ENCODE measurements around the gene MIEN1. TPM values are rescaled to one million over a fixed set of nuclear protein-coding genes. Genes with fewer than 3 reads are reported as not detected.
"Not testable (repeated sequence)": the region's sequence is repeated elsewhere in the genome, so short reads cannot be mapped to it uniquely, and the experiment has no call there.

Gene MIEN1
- total RNA-seq, 2 experiments from 2014 or later = 35.2 to 36.5 TPM

DNA sequence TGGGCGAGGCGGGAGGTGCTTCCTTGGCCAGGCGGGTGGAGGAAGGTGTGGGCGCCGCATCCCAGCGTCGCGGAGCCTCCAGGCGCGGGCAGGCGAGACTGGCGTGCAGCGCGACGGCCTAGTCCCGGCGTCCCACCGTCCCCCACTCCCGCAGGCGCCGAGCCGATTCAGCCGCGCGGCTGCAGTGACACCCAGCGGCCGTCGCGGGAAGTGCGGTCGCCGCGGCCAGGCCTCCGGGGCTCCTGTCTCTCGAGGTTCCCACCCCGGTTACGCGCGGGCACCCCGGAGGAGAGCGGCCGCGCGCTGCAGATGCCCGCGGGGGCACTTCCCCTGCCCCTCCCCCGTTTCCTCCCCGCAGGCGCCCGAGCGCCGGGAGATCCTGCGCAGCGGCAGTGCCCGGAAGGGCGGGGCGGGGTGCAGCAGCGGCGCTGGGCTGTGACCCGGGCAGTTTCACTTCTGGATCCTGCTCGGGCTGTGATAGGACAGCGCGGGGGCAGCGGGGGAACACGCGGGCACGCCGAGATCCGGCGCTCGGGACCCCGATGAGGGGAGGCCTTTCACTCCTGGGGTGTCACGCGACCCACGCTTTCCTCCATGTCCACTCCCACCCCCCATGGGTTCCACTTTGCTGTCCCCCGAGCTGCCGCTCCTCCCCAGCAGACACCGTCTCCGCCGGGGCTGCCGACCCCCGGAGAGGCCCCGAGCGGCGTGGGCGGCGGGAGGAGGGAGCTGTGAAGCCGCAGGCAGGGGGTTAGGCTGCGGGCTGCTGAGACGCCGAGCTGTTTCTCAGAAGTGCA, 24.0 kb upstream of the MIEN1 start:
- H3K4me1 Mint-ChIP-seq (ENCODE audit: low read depth) = peaks cover 59% of the 10 kb centered on the region
- intact Hi-C loops (cut with micrococcal nuclease) = loop anchor here (1.0 to 5.0 kb wide), 12 partner anchors 16 to 352 kb away; partner anchors contain the start of genes CDK12, FBXL20, IKZF3 and MIEN1
- H3K9me3 Mint-ChIP-seq = no peaks in the 10 kb centered on the region
- no peaks in the 10 kb centered on the region for H3K27me3 Mint-ChIP-seq (ENCODE audit: low read depth)
- peak; percentile 96 for DNase-seq
- CTCF ChIA-PET = interaction anchor here (0.7 to 1.9 kb wide), 9 partner anchors 22 to 183 kb away, joined by 3 to 16 read pairs (median 3); no protein-coding TSS in a partner anchor
- peaks cover 4% of the 10 kb centered on the region for H3K36me3 Mint-ChIP-seq (ENCODE audit: low read depth)
- H3K27ac Mint-ChIP-seq = peak overlapping the region; percentile 59
- H3K4me3 Mint-ChIP-seq = peak overlapping the region; percentile 76

DNA sequence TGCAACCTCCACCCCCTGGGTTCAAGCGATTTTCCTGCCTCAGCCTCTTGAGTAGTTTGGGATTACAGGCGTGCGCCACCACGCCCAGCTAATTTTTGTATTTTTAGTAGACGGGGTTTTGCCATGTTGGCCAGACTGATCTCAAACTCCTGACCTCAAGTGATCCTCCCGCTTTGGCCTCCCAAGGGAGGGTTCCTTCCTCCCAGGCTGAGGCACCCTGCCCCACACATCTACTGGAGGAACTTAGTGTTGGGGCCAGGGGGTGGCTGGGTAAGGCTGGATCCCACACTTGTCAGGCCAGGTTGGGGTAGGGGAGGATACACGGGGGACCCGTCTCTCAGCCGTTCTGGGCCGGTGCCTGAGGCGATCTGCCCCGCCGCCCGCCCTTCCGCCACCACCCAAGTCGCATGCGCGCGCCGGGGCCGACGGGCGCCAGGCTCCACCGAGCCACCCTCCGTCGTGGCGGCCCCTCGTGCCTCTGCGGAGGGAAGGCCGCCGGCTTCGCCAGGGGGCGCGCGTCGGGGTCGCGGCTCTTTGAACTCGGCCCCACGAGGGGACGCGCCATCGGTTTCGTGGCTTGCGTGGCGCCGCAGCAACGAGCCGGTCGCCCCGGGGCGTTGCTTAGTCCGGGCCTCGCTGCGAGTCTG, 23.3 kb upstream of the MIEN1 start:
- Mint-ChIP-seq H3K27ac (peak overlapping the region; percentile 91), H3K27me3 (ENCODE audit: low read depth) (no peaks in the 10 kb centered on the region), H3K9me3 (no peaks in the 10 kb centered on the region), H3K4me3 (peak overlapping the region; percentile 76), H3K36me3 (ENCODE audit: low read depth) (no peaks in the 10 kb centered on the region), H3K4me1 (ENCODE audit: low read depth) (peaks cover 54% of the 10 kb centered on the region)
- intact Hi-C loops (cut with micrococcal nuclease) = loop anchor here (1.0 to 5.0 kb wide), 12 partner anchors 17 to 351 kb away; partner anchors contain the start of genes CDK12, FBXL20, IKZF3 and MIEN1
- peak; percentile 46 for DNase-seq
- CTCF ChIA-PET = interaction anchor here (0.6 to 1.6 kb wide), 6 partner anchors 24 to 160 kb away, joined by 3 to 15 read pairs (median 6); partner anchors contain the start of gene MIEN1

- no peak for DNase-seq
- H3K36me3 Mint-ChIP-seq (ENCODE audit: low read depth) = no peaks in the 10 kb centered on the region
- intact Hi-C loops (cut with micrococcal nuclease) = loop anchor here (5.0 kb wide), 2 partner anchors 290 to 350 kb away; partner anchors contain the start of genes CDK12 and FBXL20
- CTCF ChIA-PET = interaction anchor here (0.6 to 1.6 kb wide), 5 partner anchors 22 to 650 kb away, joined by 5 to 15 read pairs (median 6); partner anchors contain the start of gene MIEN1
- no peaks in the 10 kb centered on the region for H3K9me3 Mint-ChIP-seq
- H3K27me3 Mint-ChIP-seq (ENCODE audit: low read depth) = no peaks in the 10 kb centered on the region
- peaks cover 42% of the 10 kb centered on the region for H3K4me1 Mint-ChIP-seq (ENCODE audit: low read depth)
- H3K27ac Mint-ChIP-seq = peak overlapping the region; percentile 65
- peak overlapping the region; percentile 76 for H3K4me3 Mint-ChIP-seq
Observed at GRCh38 chr17:39752241-39752881, 22.0 kb upstream of the MIEN1 start.

DNA sequence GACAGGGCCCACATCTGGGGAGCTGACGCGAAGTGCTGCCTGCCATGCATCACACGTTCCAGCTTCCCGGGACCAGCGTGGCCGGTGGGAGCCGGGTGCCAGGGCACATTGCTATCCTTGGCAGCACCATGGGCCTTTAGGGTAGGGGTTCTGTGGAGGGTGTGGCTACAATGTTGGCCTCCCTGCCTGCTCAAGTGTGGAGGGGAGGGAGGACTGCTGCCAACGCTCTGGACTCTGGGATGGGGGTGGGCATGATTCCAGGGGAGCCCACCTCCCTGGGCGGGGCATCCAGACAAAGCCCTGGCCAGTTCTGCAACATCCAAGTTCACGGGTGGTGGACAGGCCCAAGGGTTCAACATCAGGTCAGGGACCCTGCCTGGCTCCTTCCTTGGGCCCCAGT, 21.3 kb upstream of the MIEN1 start:
- CTCF ChIA-PET = interaction anchor here (0.8 to 0.9 kb wide), 2 partner anchors 121 to 128 kb away, joined by 3 to 4 read pairs; no protein-coding TSS in a partner anchor
- Mint-ChIP-seq H3K4me1 (ENCODE audit: low read depth) (peaks cover 34% of the 10 kb centered on the region), H3K36me3 (ENCODE audit: low read depth) (no peaks in the 10 kb centered on the region), H3K4me3 (no peak overlapping the region), H3K27ac (no peak overlapping the region), H3K27me3 (ENCODE audit: low read depth) (no peaks in the 10 kb centered on the region), H3K9me3 (no peaks in the 10 kb centered on the region)
- DNase-seq = no peak
- intact Hi-C loops (cut with micrococcal nuclease) = loop anchor here (5.0 kb wide), 2 partner anchors 289 to 349 kb away; partner anchors contain the start of genes CDK12 and FBXL20

DNA sequence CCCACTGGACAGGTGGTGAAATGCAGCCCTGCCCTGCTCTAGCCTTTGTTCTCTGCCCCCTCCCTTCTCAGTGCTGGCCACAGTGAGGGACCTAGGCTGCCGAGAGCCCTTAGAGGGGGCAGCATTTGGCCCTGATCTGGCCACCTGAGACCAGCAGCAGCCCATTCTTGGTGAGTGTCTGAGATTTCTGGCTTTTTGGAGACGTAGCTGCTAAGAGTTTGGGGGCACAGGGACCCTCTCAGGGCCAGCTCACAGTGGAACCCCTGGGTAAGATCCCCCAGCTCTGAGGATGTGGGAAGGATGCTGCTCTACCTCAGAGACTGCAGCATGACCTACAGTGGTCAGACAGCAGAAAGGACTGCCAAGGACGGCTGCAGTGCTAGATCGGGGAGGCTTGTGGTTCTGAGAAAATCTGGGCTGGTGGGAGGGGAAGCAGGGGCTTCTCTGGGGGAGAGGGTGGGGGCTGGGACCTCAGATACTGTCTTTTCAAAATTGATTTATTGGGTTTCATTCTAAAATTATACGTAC, 20.7 kb upstream of the MIEN1 start:
- no peaks in the 10 kb centered on the region for H3K9me3 Mint-ChIP-seq
- intact Hi-C loops (cut with micrococcal nuclease) = loop anchor here (5.0 kb wide), 2 partner anchors 289 to 349 kb away; partner anchors contain the start of genes CDK12 and FBXL20
- H3K4me3 Mint-ChIP-seq = no peak overlapping the region
- no peak for DNase-seq
- no peak overlapping the region for H3K27ac Mint-ChIP-seq
- H3K4me1 Mint-ChIP-seq (ENCODE audit: low read depth) = peaks cover 29% of the 10 kb centered on the region
- H3K36me3 Mint-ChIP-seq (ENCODE audit: low read depth) = no peaks in the 10 kb centered on the region
- CTCF ChIA-PET = interaction anchor here (0.8 to 0.9 kb wide), 2 partner anchors 120 to 128 kb away, joined by 3 to 4 read pairs; no protein-coding TSS in a partner anchor
- H3K27me3 Mint-ChIP-seq (ENCODE audit: low read depth) = no peaks in the 10 kb centered on the region

GRCh38 chr17:39750131-39751015, 20.0 kb upstream of the MIEN1 start:
- Mint-ChIP-seq H3K27ac (no peak overlapping the region), H3K27me3 (ENCODE audit: low read depth) (no peaks in the 10 kb centered on the region), H3K4me1 (ENCODE audit: low read depth) (peaks cover 22% of the 10 kb centered on the region), H3K4me3 (no peak overlapping the region), H3K9me3 (no peaks in the 10 kb centered on the region), H3K36me3 (ENCODE audit: low read depth) (no peaks in the 10 kb centered on the region)
- DNase-seq = no peak
- intact Hi-C loops (cut with micrococcal nuclease) = loop anchor here (5.0 kb wide), 2 partner anchors 288 to 348 kb away; partner anchors contain the start of genes CDK12 and FBXL20
- CTCF ChIA-PET = interaction anchor here (0.9 to 1.1 kb wide), 2 partner anchors 82 to 127 kb away, joined by 3 to 4 read pairs; partner anchors contain the start of gene PNMT

DNA sequence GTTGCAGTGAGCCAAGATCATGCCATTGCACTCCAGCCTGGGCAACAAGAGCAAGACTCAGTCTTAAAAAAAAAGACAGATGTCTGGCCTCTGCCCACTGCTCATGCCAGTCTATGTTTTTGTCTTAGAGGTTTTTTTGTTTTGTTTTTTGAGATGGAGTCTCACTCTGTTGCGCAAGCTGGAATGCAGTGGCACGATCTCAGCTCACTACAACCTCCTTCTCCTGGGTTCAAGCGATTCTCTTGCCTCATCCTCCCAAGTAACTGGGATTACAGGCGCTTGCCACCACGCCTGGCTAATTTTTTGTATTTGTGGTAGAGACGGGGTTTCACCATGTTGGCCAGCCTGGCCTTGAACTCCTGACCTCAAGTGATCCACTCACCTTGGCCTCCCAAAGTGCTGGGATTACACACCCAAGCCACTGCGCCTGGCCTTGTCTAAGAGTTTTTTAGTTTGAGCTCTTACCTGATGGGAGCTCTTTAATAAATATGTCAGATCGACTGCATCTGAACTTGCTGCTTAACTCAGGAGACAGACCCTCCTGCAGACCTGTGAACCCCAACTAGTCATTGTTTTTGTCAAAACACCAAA, 18.2 kb upstream of the MIEN1 start:
- CTCF ChIA-PET = interaction anchor here (1.0 to 1.6 kb wide), 2 partner anchors 18 to 127 kb away, joined by 3 to 4 read pairs; partner anchors contain the start of gene MIEN1
- H3K27me3 Mint-ChIP-seq (ENCODE audit: low read depth); H3K4me3 Mint-ChIP-seq; H3K27ac Mint-ChIP-seq; H3K9me3 Mint-ChIP-seq; intact Hi-C loops (cut with micrococcal nuclease); DNase-seq; H3K36me3 Mint-ChIP-seq (ENCODE audit: low read depth): not testable (repeated sequence)
- peaks cover 15% of the 10 kb centered on the region for H3K4me1 Mint-ChIP-seq (ENCODE audit: low read depth)

- CTCF ChIA-PET = interaction anchor here (1.6 kb wide), 1 partner anchor 18 kb away, joined by 4 read pairs; the partner anchor contains the start of gene MIEN1
- Mint-ChIP-seq H3K36me3 (ENCODE audit: low read depth) (no peaks in the 10 kb centered on the region), H3K27me3 (ENCODE audit: low read depth) (no peaks in the 10 kb centered on the region), H3K4me3 (no peak overlapping the region), H3K9me3 (no peaks in the 10 kb centered on the region), H3K4me1 (ENCODE audit: low read depth) (peaks cover 8% of the 10 kb centered on the region), H3K27ac (no peak overlapping the region)
- intact Hi-C loops (cut with micrococcal nuclease) = no loop called here
- no peak for DNase-seq
Observed at GRCh38 chr17:39747745-39748144, 17.4 kb upstream of the MIEN1 start.

DNA sequence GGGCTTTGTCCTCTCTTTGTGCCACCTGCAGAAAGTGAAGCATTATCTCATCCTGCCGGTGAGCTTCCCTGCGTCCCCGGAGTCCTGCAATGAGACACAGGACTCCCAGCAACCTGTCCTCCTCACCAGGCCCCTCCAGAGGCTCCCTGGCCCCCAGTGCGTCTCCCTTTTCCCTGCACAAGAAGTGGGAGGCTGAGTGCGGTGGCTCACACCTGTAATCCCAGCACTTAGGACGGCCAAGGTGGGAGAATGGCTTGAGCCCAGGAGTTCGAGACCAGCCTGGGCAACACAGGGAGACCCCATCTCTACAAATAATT, 15.8 kb upstream of the MIEN1 start:
- Mint-ChIP-seq H3K36me3 (ENCODE audit: low read depth) (no peaks in the 10 kb centered on the region), H3K4me1 (ENCODE audit: low read depth) (no peaks in the 10 kb centered on the region), H3K27me3 (ENCODE audit: low read depth) (no peaks in the 10 kb centered on the region), H3K27ac (no peak overlapping the region), H3K4me3 (no peak overlapping the region), H3K9me3 (no peaks in the 10 kb centered on the region)
- intact Hi-C loops (cut with micrococcal nuclease) = no loop called here
- DNase-seq = no peak
- CTCF ChIA-PET = no interaction called here

DNA sequence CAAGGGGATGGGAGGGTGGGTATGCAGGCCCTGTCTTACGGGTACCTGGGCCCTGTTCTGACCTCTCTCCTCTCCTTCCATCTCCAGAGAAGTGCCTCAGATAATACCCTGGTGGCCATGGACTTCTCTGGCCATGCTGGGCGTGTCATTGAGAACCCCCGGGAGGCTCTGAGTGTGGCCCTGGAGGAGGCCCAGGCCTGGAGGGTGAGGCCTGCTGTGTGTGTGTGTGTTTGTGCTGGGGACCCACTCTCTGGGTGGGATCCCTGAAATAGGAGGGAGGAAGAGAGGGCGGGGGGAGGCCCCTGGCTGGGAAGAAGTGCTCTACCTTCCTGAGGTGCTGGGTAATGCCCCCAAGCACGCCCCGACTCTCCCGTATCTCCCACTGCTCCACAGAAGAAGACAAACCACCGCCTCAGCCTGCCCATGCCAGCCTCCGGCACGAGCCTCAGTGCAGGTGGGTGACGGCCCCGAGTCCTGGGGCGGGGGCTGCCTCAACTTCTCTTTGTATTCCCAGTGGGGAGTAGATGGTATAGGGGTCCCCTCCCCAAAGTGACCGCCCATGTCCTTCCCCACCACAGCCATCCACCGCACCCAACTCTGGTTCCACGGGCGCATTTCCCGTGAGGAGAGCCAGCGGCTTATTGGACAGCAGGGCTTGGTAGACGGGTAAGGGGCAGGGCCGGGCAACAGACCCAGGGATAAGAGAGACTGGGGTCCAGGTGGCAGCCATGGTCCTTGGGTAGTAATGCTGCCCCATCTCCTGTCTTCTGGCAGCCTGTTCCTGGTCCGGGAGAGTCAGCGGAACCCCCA, 15.2 kb upstream of the MIEN1 start:
- DNase-seq = no peak
- Mint-ChIP-seq H3K27ac (no peak overlapping the region), H3K4me1 (ENCODE audit: low read depth) (peaks cover under 1% of the 10 kb centered on the region), H3K9me3 (no peaks in the 10 kb centered on the region), H3K27me3 (ENCODE audit: low read depth) (peaks cover 2% of the 10 kb centered on the region), H3K36me3 (ENCODE audit: low read depth) (no peaks in the 10 kb centered on the region), H3K4me3 (no peak overlapping the region)
- intact Hi-C loops (cut with micrococcal nuclease) = no loop called here
- CTCF ChIA-PET = no interaction called here

Measured in activated naive CD4-positive, alpha-beta T cell treated with anti-CD3 and anti-CD28 coated beads for 36 hours (primary cell).